ENCODE data around the gene RPS28. TPM values are rescaled to one million over a fixed set of nuclear protein-coding genes. Genes with fewer than 3 reads are reported as not detected.

RPS28 gene
- total RNA-seq, 1 donor from 2014 or later, result 967 TPM

GRCh38 chr19:8324186-8325050 lies 3.1 kb downstream of the RPS28 start:
- TF ChIP-seq CTCF (IDR thresholded peaks at IDR 0.05; ENCODE audit: borderline replicate concordance), result peak; percentile 22
- Histone ChIP-seq H3K27ac (replicated peaks) (peak overlapping the region; percentile 50), H3K27me3 (ENCODE audit: low read depth) (no peaks in the 10 kb centered on the region), H3K4me3 (no peak overlapping the region), H3K9me3 (replicated peaks) (peaks cover 4% of the 10 kb centered on the region), H3K36me3 (peaks cover 28% of the 10 kb centered on the region), H3K4me1 (peaks cover 59% of the 10 kb centered on the region)
- intact Hi-C loops (cut with micrococcal nuclease), result no loop called here
- no peak for DNase-seq

GRCh38 chr19:8325454-8325853 lies 4.2 kb downstream of the RPS28 start:
- peaks cover 49% of the 10 kb centered on the region for H3K4me1 ChIP-seq
- H3K27ac ChIP-seq (replicated peaks), result peak overlapping the region; percentile 50
- no peak for DNase-seq
- peaks cover 4% of the 10 kb centered on the region for H3K9me3 ChIP-seq (replicated peaks)
- intact Hi-C loops (cut with micrococcal nuclease), result no loop called here
- peaks cover 28% of the 10 kb centered on the region for H3K36me3 ChIP-seq
- H3K4me3 ChIP-seq, result no peak overlapping the region
- TF ChIP-seq CTCF (IDR thresholded peaks at IDR 0.05; ENCODE audit: borderline replicate concordance), result no peak
- no peaks in the 10 kb centered on the region for H3K27me3 ChIP-seq (ENCODE audit: low read depth)

- TF ChIP-seq CTCF (IDR thresholded peaks at IDR 0.05; ENCODE audit: borderline replicate concordance), result no peak
- intact Hi-C loops (cut with micrococcal nuclease), result no loop called here
- H3K36me3 ChIP-seq, result peaks cover 19% of the 10 kb centered on the region
- H3K9me3 ChIP-seq (replicated peaks), result peaks cover 4% of the 10 kb centered on the region
- H3K4me3 ChIP-seq, result no peak overlapping the region
- peaks cover 23% of the 10 kb centered on the region for H3K27me3 ChIP-seq (ENCODE audit: low read depth)
- peak overlapping the region; percentile 1 for H3K27ac ChIP-seq (replicated peaks)
- DNase-seq, result no peak
- peaks cover 36% of the 10 kb centered on the region for H3K4me1 ChIP-seq
Measured at GRCh38 chr19:8329996-8330395, 8.7 kb downstream of the RPS28 start.

- Histone ChIP-seq H3K36me3 (peaks cover 19% of the 10 kb centered on the region), H3K4me3 (no peak overlapping the region), H3K27me3 (ENCODE audit: low read depth) (peaks cover 34% of the 10 kb centered on the region), H3K9me3 (replicated peaks) (peaks cover 4% of the 10 kb centered on the region), H3K27ac (replicated peaks) (no peak overlapping the region), H3K4me1 (peaks cover 41% of the 10 kb centered on the region)
- no peak for TF ChIP-seq CTCF (IDR thresholded peaks at IDR 0.05; ENCODE audit: borderline replicate concordance)
- DNase-seq, result no peak
- intact Hi-C loops (cut with micrococcal nuclease), result no loop called here
Measured at GRCh38 chr19:8331263-8331845, 10.1 kb downstream of the RPS28 start.

GRCh38 chr19:8332976-8333766 lies 11.9 kb downstream of the RPS28 start:
- peak; percentile 56 for DNase-seq
- peaks cover 13% of the 10 kb centered on the region for H3K36me3 ChIP-seq
- intact Hi-C loops (cut with micrococcal nuclease), result no loop called here
- H3K4me3 ChIP-seq, result peak overlapping the region; percentile 53
- H3K27me3 ChIP-seq (ENCODE audit: low read depth), result peaks cover 49% of the 10 kb centered on the region
- no peak for TF ChIP-seq CTCF (IDR thresholded peaks at IDR 0.05; ENCODE audit: borderline replicate concordance)
- H3K27ac ChIP-seq (replicated peaks), result peak overlapping the region; percentile 80
- no peaks in the 10 kb centered on the region for H3K9me3 ChIP-seq (replicated peaks)
- H3K4me1 ChIP-seq, result peaks cover 59% of the 10 kb centered on the region

Measured in left ventricle myocardium inferior (tissue), 1 donor.